Adrenal gland (tissue), 12 donors: Measurements from ENCODE around the gene RASEF. TPM values are rescaled to one million over a fixed set of nuclear protein-coding genes. Genes with fewer than 3 reads are reported as not detected.

Experiments
- DNase-seq, 7 donors: peaks; one replicate each; pipeline ENCODE4 v3.0.0-alpha.2; 2019 to 2020
- H3K27ac ChIP-seq, 5 donors: fragments of 200-600 bp; sonication (generic) in 4 of 5; 1 replicate in 3 of 5; 2 replicates in 2 of 5; pipeline versions ENCODE4 v1.5.1 to v1.8.0; 2016 to 2020; ENCODE audit warnings: mild to moderate bottlenecking in 1 of 5
- H3K27me3 ChIP-seq: fragments of 200-600 bp; 2 replicates; pipeline ENCODE4 v1.8.0; 2021
- H3K36me3 ChIP-seq, 2 donors: fragments of 200-600 bp; replicated peaks in 1 of 2; 1 replicate in 1 of 2; 2 replicates in 1 of 2; pipeline versions ENCODE4 v1.5.1 to v1.8.0; 2018 to 2022
- H3K4me1 ChIP-seq, 2 donors: fragments of 200-600 bp; replicated peaks in 1 of 2; 1 replicate in 1 of 2; 2 replicates in 1 of 2; pipeline versions ENCODE4 v1.5.1 to v1.8.0; 2018 to 2021
- H3K4me3 ChIP-seq, 4 donors: fragments of 200-600 bp; sonication (generic) in 3 of 4; one replicate each; pipeline ENCODE4 v1.5.1; 2016 to 2018
- H3K9me3 ChIP-seq, 3 donors: fragments of 200-600 bp; sonication (generic) in 1 of 3; replicated peaks in 1 of 3; 1 replicate in 2 of 3; 2 replicates in 1 of 3; pipeline versions ENCODE4 v1.5.1 to v1.8.0; 2016 to 2021
- CTCF ChIP-seq, 6 experiments: fragments of 450-650 bp in 4 of 6; fragments of 200-600 bp in 2 of 6; sonication (generic) in 1 of 6; IDR thresholded peaks; 1 replicate in 5 of 6; 2 replicates in 1 of 6; pipeline versions ENCODE4 v1.5.1 to v1.8.0; 2016 to 2021; ENCODE audit warnings: antibody characterized with exemption in 6 of 6, mild to moderate bottlenecking in 2 of 6, moderate library complexity in 1 of 6
- POLR2A ChIP-seq, 2 donors: fragments of 450-650 bp; IDR thresholded peaks; one replicate each; pipeline ENCODE4 v1.6.1; 2017; ENCODE audit warnings: antibody characterized with exemption in 2 of 2, mild to moderate bottlenecking in 2 of 2, moderate library complexity in 1 of 2
- WGBS, 4 donors: extraction: QIAGEN DNeasy Blood & Tissue Kit in 2 of 4; methylation state at CpG; one replicate each; pipeline versions ENCODE4 v1.1.5 to v1.1.7; 2013 to 2017; 5-methylcytosine and 5-hydroxymethylcytosine counted together
- intact Hi-C, 2 donors: fragments of 100-400 bp; cut with DNase I; formaldehyde crosslinking; loops; one replicate each; pipeline versions ENCODE4 v1.14.1 to v1.15.0; 2022 to 2023
- polyA plus RNA-seq, 3 donors: library from polyadenylated mRNA; stranded (reverse); fragments of 200-250 nt in 2 of 3; fragments of 350-450 nt in 1 of 3; fragmentation: Illumina TruSeq in 1 of 3; extraction: RNeasy Lipid Tissue Mini Kit (QIAGEN cat#74804) in 1 of 3; gene quantifications; one replicate each; pipeline ENCODE4 v1.2.3, GENCODE V29; 2013 to 2014
- total RNA-seq, 9 donors: library from RNA; depleted of rRNA in 4 of 9; stranded (reverse); fragments of >200 nt in 4 of 9; fragments of 120-200 nt in 1 of 9; fragmentation: NEBNext Ultra II Directional in 1 of 9; extraction: Animal tissue kit (Norgen Biotek cat#: 25700) in 1 of 9; gene quantifications; one replicate each; pipeline versions ENCODE4 v1.1.0 to v1.2.4, GENCODE V29; 2013 to 2023
- donor health status: healthy with polysubstance abuse.
- donor health status: Bipolar disorder and iron deficiency.
- donor health status: DM: yes; HTN: yes; CAD: no.
- donor health status: DM: no; HTN: no; CAD: no.
- donor health status: DM: no; HTN: no; CAD: no.
- donor health status: DM: yes; HTN: yes; CAD: no.

Gene RASEF
- total and polyA plus RNA-seq, 12 donors, result 0.06 to 1.1 (median 0.29) TPM

- DNase-seq, result no peak
- no peaks in the 10 kb centered on the region for H3K27me3 ChIP-seq
- WGBS, 4 donors, result 43 to 52% (median 45%) methylated on average over 7 of the region's 7 CpGs
- no peak overlapping the region for H3K4me3 ChIP-seq
- no peak overlapping the region for H3K27ac ChIP-seq
- TF ChIP-seq POLR2A (IDR thresholded peaks at IDR 0.05) (no peak), CTCF (IDR thresholded peaks at IDR 0.05) (no peak)
- intact Hi-C loops, result no loop called here
- no peaks in the 10 kb centered on the region for H3K9me3 ChIP-seq
- no peaks in the 10 kb centered on the region for H3K4me1 ChIP-seq
- H3K36me3 ChIP-seq, result no peaks in the 10 kb centered on the region
Observed at GRCh38 chr9:83043597-83043996, 19.3 kb downstream of the RASEF start.

GRCh38 chr9:83041771-83042170, 21.2 kb downstream of the RASEF start:
- WGBS, 4 donors, result 40 to 53% (median 46%) methylated on average over 1 of the region's 1 CpG
- no peaks in the 10 kb centered on the region for H3K4me1 ChIP-seq
- H3K36me3 ChIP-seq, result no peaks in the 10 kb centered on the region
- H3K4me3 ChIP-seq, result no peak overlapping the region
- H3K9me3 ChIP-seq, result no peaks in the 10 kb centered on the region
- H3K27ac ChIP-seq, result no peak overlapping the region
- no peak for TF ChIP-seq CTCF (IDR thresholded peaks at IDR 0.05)
- no peak for TF ChIP-seq POLR2A (IDR thresholded peaks at IDR 0.05)
- intact Hi-C loops, result no loop called here
- no peaks in the 10 kb centered on the region for H3K27me3 ChIP-seq
- no peak for DNase-seq

- no peak overlapping the region for H3K4me3 ChIP-seq
- 78 to 84% (median 82%) methylated on average over 5 of the region's 5 CpGs for WGBS, 4 donors
- H3K9me3 ChIP-seq, result no peaks in the 10 kb centered on the region
- no peaks in the 10 kb centered on the region for H3K4me1 ChIP-seq
- no peaks in the 10 kb centered on the region for H3K36me3 ChIP-seq
- no peak overlapping the region for H3K27ac ChIP-seq
- DNase-seq, result no peak
- no peaks in the 10 kb centered on the region for H3K27me3 ChIP-seq
- intact Hi-C loops, result no loop called here
- no peak for TF ChIP-seq POLR2A (IDR thresholded peaks at IDR 0.05)
- no peak for TF ChIP-seq CTCF (IDR thresholded peaks at IDR 0.05)
Observed at GRCh38 chr9:83039303-83039702, 23.6 kb downstream of the RASEF start.

GRCh38 chr9:83036043-83036442, 26.9 kb downstream of the RASEF start:
- no peaks in the 10 kb centered on the region for H3K36me3 ChIP-seq
- H3K27ac ChIP-seq, result no peak overlapping the region
- intact Hi-C loops, result no loop called here
- no peaks in the 10 kb centered on the region for H3K9me3 ChIP-seq
- H3K27me3 ChIP-seq, result no peaks in the 10 kb centered on the region
- WGBS, 4 donors, result 66 to 78% (median 68%) methylated on average over 2 of the region's 2 CpGs
- H3K4me3 ChIP-seq, result no peak overlapping the region
- DNase-seq, result peak in 1 of 7 donors; percentile 52
- TF ChIP-seq CTCF (IDR thresholded peaks at IDR 0.05) (no peak), POLR2A (IDR thresholded peaks at IDR 0.05) (no peak)
- no peaks in the 10 kb centered on the region for H3K4me1 ChIP-seq
